HCT116 (cell line): ENCODE results near the gene PDK2. TPM values are rescaled to one million over a fixed set of nuclear protein-coding genes. Genes with fewer than 3 reads are reported as not detected.
A peak's percentile ranks its signal among the peaks of the same experiment; 100 is the strongest.

ENCODE experiments used
- ATAC-seq: fragments of 200-7000 bp; cut with Tn5 transposase; 2 replicates; pipeline ENCODE4 v1.9.1; 2020; ENCODE audit warnings: mild to moderate bottlenecking, moderate library complexity
- BruUV-seq: library from RNA; stranded (reverse); fragments of 400-500 nt; replicated peaks from 2 replicates; lab custom pipeline; 2021; lab: Mats Ljungman, UMichigan
- CTCF ChIA-PET: fragments of 300-600 bp; sonication (Branson Sonifier 250); formaldehyde crosslinking; loops from one replicate; lab custom pipeline; 2021; ENCODE audit warnings: antibody characterized with exemption; lab: Charles Lee
- POLR2A ChIA-PET: fragments of 300-600, 350-600 bp; sonication (Branson Sonifier 250); formaldehyde crosslinking; loops from one replicate; lab custom pipeline; 2021; ENCODE audit warnings: antibody characterized with exemption; lab: Charles Lee
- RAD21 ChIA-PET, 2 experiments: fragments of 300-600 bp; sonication (Branson Sonifier 250); formaldehyde crosslinking; loops; one replicate each; lab custom pipeline; 2023; ENCODE audit warnings: low total read pairs in 2 of 2; ENCODE audit not compliant: uncharacterized antibody in 2 of 2, unreplicated experiment in 2 of 2, low non-redundant PET in 1 of 2; lab: Charles Lee
- DNase-seq: peaks from one replicate; pipeline ENCODE4 v3.0.0-alpha.2; 2010; ENCODE audit warnings: low read depth, low spot score
- H2AFZ ChIP-seq: fragments of 200-600 bp; shearing (Covaris generic), sonication (generic); 2 replicates; pipeline ENCODE4 v1.6.1; 2017; ENCODE audit warnings: low read depth, mixed run types, mixed read lengths, antibody characterized with exemption, low read length; ENCODE audit not compliant: poor library complexity, severe bottlenecking
- H3K27ac ChIP-seq: 2 replicates; pipeline ENCODE4 v1.5.1; 2012; ENCODE audit warnings: low read depth, low read length
- H3K27me3 ChIP-seq: fragments of 200-600 bp; sonication (generic); 2 replicates; pipeline ENCODE4 v1.6.1; 2016; ENCODE audit warnings: mixed run types, low read length, mixed read lengths; ENCODE audit not compliant: insufficient read depth
- H3K36me3 ChIP-seq, 2 experiments: fragments of 200-500 bp in 1 of 2; fragments of 200-600 bp in 1 of 2; sonication (Bioruptor generic) in 1 of 2; sonication (generic) in 1 of 2; 2 replicates each; pipeline versions ENCODE4 v1.5.1 to v1.6.1; 2014 to 2016; ENCODE audit warnings: low read length in 2 of 2, inconsistent platforms in 1 of 2, mixed read lengths in 1 of 2, mixed run types in 1 of 2; ENCODE audit not compliant: insufficient read depth in 2 of 2, control insufficient read depth in 1 of 2
- H3K4me1 ChIP-seq, 2 experiments: fragments of 200-600 bp in 1 of 2; sonication (generic) in 1 of 2; 2 replicates each; pipeline versions ENCODE4 v1.5.1 to v1.6.1; 2012 to 2017; ENCODE audit warnings: low read length in 2 of 2, inconsistent platforms in 1 of 2, mild to moderate bottlenecking in 1 of 2, mixed read lengths in 1 of 2, mixed run types in 1 of 2, moderate library complexity in 1 of 2; ENCODE audit not compliant: insufficient read depth in 2 of 2, control insufficient read depth in 1 of 2
- H3K4me2 ChIP-seq: fragments of 200-600 bp; sonication (generic); 2 replicates; pipeline ENCODE4 v1.6.1; 2017; ENCODE audit warnings: mixed run types, low read length, mixed read lengths
- H3K4me3 ChIP-seq, 2 experiments: fragments of 200-600 bp in 1 of 2; sonication (generic) in 1 of 2; replicated peaks in 1 of 2; 2 replicates each; pipeline ENCODE4 v1.5.1; 2011 to 2016; ENCODE audit warnings: low read length in 2 of 2, control low read depth in 1 of 2, low read depth in 1 of 2, mild to moderate bottlenecking in 1 of 2, mixed read lengths in 1 of 2, mixed run types in 1 of 2
- H3K79me2 ChIP-seq: fragments of 200-600 bp; sonication (generic); 2 replicates; pipeline ENCODE4 v1.6.1; 2017; ENCODE audit warnings: mild to moderate bottlenecking, mixed run types, low read length, moderate library complexity, mixed read lengths; ENCODE audit not compliant: insufficient read depth
- H3K9ac ChIP-seq: fragments of 200-600 bp; sonication (generic); 2 replicates; pipeline ENCODE4 v1.6.1; 2016; ENCODE audit warnings: low read length, mixed read lengths
- H3K9me2 ChIP-seq: fragments of 200-600 bp; sonication (generic), shearing (Covaris generic); 2 replicates; pipeline ENCODE4 v1.6.1; 2017; ENCODE audit warnings: mixed run types, mild to moderate bottlenecking, moderate library complexity; ENCODE audit not compliant: insufficient read depth
- H3K9me3 ChIP-seq, 2 experiments: fragments of 200-500 bp in 1 of 2; fragments of 200-600 bp in 1 of 2; sonication (Bioruptor generic) in 1 of 2; sonication (generic) in 1 of 2; 2 replicates each; pipeline ENCODE4 v1.6.1; 2014 to 2017; ENCODE audit warnings: low read length in 2 of 2, mixed read lengths in 2 of 2, inconsistent platforms in 1 of 2, low read depth in 1 of 2, mild to moderate bottlenecking in 1 of 2, mixed run types in 1 of 2, moderate library complexity in 1 of 2; ENCODE audit not compliant: control insufficient read depth in 1 of 2, insufficient read depth in 1 of 2
- H4K20me1 ChIP-seq: fragments of 200-600 bp; sonication (generic), shearing (Covaris generic); 2 replicates; pipeline ENCODE4 v1.6.1; 2017; ENCODE audit warnings: mixed run types, mild to moderate bottlenecking, moderate library complexity; ENCODE audit not compliant: insufficient read depth
- CBX3 ChIP-seq: IDR thresholded peaks from 2 replicates; pipeline ENCODE4 v1.6.1; 2012; ENCODE audit warnings: low read depth
- TCF7L2 ChIP-seq: IDR thresholded peaks from 2 replicates; pipeline ENCODE4 v1.7.0; 2011; ENCODE audit warnings: borderline replicate concordance, inconsistent platforms; ENCODE audit not compliant: insufficient read depth, insufficient read length; ENCODE audit errors: extremely low read depth
- YY1 ChIP-seq: IDR thresholded peaks from 2 replicates; pipeline ENCODE4 v1.6.1; 2011; ENCODE audit warnings: low read length, low read depth, moderate library complexity, mild to moderate bottlenecking; ENCODE audit not compliant: insufficient replicate concordance; ENCODE audit errors: extremely low read depth
- intact Hi-C: fragments of 100-400 bp; cut with micrococcal nuclease; formaldehyde crosslinking; loops from 2 replicates; pipeline ENCODE4 v1.10.0; 2022
- total RNA-seq: library from RNA; stranded (reverse); gene quantifications from one replicate; pipeline ENCODE4 v1.2.1, GENCODE V29; 2021; ENCODE audit not compliant: unreplicated experiment
- TF ChIP-seq, protein P1 (sequence below), 3 experiments: fragments of 200-600 bp in 1 of 3; sonication (generic) in 1 of 3; IDR thresholded peaks in 2 of 3; conservative IDR thresholded peaks in 1 of 3; 2 replicates each; pipeline ENCODE4 v1.5.1; 2012 to 2017; ENCODE audit warnings: low read depth in 2 of 3, low read length in 2 of 3, antibody characterized with exemption in 1 of 3, borderline replicate concordance in 1 of 3, control low read depth in 1 of 3, mild to moderate bottlenecking in 1 of 3, mixed read lengths in 1 of 3, mixed run types in 1 of 3, moderate library complexity in 1 of 3; ENCODE audit not compliant: insufficient read depth in 1 of 3

The PDK2 gene
- total RNA-seq, 1 experiment from 2014 or later, result 39.1 TPM

GRCh38 chr17:50139950-50140885, 45.1 kb downstream of the PDK2 start:
- Histone ChIP-seq H3K4me2 (no peak overlapping the region), H3K27ac (peak overlapping the region; percentile 13; the same call in 1 of the 2 replicates), H4K20me1 (peaks cover 4% of the 10 kb centered on the region; the same call in 1 of the 2 replicates), H3K9me3 (no peaks in the 10 kb centered on the region), H2AFZ (no peak overlapping the region), H3K4me1 (peaks cover 0 to 9% of the 10 kb centered on the region in 2 experiments; a peak in 1 of 4 replicates), H3K27me3 (no peaks in the 10 kb centered on the region), H3K36me3 (peaks cover 82 to 98% of the 10 kb centered on the region in 2 experiments), H3K9me2 (no peaks in the 10 kb centered on the region), H3K79me2 (peaks cover 56% of the 10 kb centered on the region), H3K9ac (no peak overlapping the region), H3K4me3 (no peak overlapping the region)
- ChIA-PET RAD21 (no interaction called here), POLR2A (interaction anchor here (1.7 kb wide), 1 partner anchor 12 kb away, joined by 4 read pairs; no protein-coding TSS in a partner anchor), CTCF (interaction anchor here (0.6 to 2.2 kb wide), 9 partner anchors 10 to 46 kb away, joined by 3 to 5 read pairs (median 4); partner anchors contain the start of gene SGCA)
- intact Hi-C loops, result loop anchor here (1.0 kb wide), 1 partner anchor 58 kb away; no protein-coding TSS in a partner anchor
- no TSS peak for BruUV-seq
- TF ChIP-seq YY1, result peak; percentile 24
- no peak for TF ChIP-seq CBX3
- TF ChIP-seq, protein P1, sequence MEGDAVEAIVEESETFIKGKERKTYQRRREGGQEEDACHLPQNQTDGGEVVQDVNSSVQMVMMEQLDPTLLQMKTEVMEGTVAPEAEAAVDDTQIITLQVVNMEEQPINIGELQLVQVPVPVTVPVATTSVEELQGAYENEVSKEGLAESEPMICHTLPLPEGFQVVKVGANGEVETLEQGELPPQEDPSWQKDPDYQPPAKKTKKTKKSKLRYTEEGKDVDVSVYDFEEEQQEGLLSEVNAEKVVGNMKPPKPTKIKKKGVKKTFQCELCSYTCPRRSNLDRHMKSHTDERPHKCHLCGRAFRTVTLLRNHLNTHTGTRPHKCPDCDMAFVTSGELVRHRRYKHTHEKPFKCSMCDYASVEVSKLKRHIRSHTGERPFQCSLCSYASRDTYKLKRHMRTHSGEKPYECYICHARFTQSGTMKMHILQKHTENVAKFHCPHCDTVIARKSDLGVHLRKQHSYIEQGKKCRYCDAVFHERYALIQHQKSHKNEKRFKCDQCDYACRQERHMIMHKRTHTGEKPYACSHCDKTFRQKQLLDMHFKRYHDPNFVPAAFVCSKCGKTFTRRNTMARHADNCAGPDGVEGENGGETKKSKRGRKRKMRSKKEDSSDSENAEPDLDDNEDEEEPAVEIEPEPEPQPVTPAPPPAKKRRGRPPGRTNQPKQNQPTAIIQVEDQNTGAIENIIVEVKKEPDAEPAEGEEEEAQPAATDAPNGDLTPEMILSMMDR (IDR thresholded peaks at IDR 0.05 in 2 of 3, conservative IDR thresholded peaks at IDR 0.05 in 1 of 3; ENCODE audit: borderline replicate concordance in 1 of 3, insufficient read depth in 1 of 3, low read depth in 2 of 3, low read length in 2 of 3), result peak; percentile 72 to 97 (median 89)
- TF ChIP-seq TCF7L2, result peak; percentile 15
- DNase-seq, result peak; percentile 63
- peak; percentile 93 for ATAC-seq
